SK-N-SH treated with all-trans-retinoic acid at 6 μM for 48 hours (cell line): ENCODE results near the gene HINT3.
A peak's percentile ranks its signal among the peaks of the same experiment; 100 is the strongest.

Experiments
- ATAC-seq: fragments of 200-7000 bp; cut with Tn5 transposase; 3 replicates; pipeline ENCODE4 v1.9.1; 2020; ENCODE audit warnings: mild to moderate bottlenecking, moderate library complexity
- CSDC2 ChIP-seq: fragments of 250-450 bp; sonication (Bioruptor Pico); IDR thresholded peaks from 2 replicates; pipeline ENCODE4 v1.5.0; 2020; ENCODE audit warnings: mild to moderate bottlenecking, moderate library complexity
- CSRNP3 ChIP-seq: fragments of 250-450 bp; sonication (Bioruptor Pico); IDR thresholded peaks from 2 replicates; pipeline ENCODE4 v1.5.1; 2021; ENCODE audit warnings: mild to moderate bottlenecking, moderate library complexity
- ESRRG ChIP-seq: fragments of 250-450 bp; sonication (Bioruptor Pico); IDR thresholded peaks from 2 replicates; pipeline ENCODE4 v1.6.1; 2021; ENCODE audit warnings: mild to moderate bottlenecking
- GLIS3 ChIP-seq: fragments of 250-450 bp; sonication (Bioruptor Pico); IDR thresholded peaks from 2 replicates; pipeline ENCODE4 v1.5.0; 2020; ENCODE audit warnings: mild to moderate bottlenecking, moderate library complexity
- ISL1 ChIP-seq: fragments of 250-450 bp; sonication (Bioruptor Pico); IDR thresholded peaks from 2 replicates; pipeline ENCODE4 v2.1.2; 2022; ENCODE audit warnings: mild to moderate bottlenecking, moderate library complexity
- OSR1 ChIP-seq: fragments of 250-450 bp; sonication (Bioruptor Pico); IDR thresholded peaks from 2 replicates; pipeline ENCODE4 v1.8.0; 2022; ENCODE audit warnings: moderate library complexity, mild to moderate bottlenecking, inconsistent platforms
- POU6F1 ChIP-seq: fragments of 250-450 bp; sonication (Bioruptor Pico); IDR thresholded peaks from 2 replicates; pipeline ENCODE4 v1.8.0; 2021; ENCODE audit warnings: low read depth, mild to moderate bottlenecking, moderate library complexity, borderline replicate concordance
- PPARA ChIP-seq: fragments of 250-450 bp; sonication (Bioruptor Pico); IDR thresholded peaks from 2 replicates; pipeline ENCODE4 v1.5.0; 2020; ENCODE audit warnings: mild to moderate bottlenecking, borderline replicate concordance
- TCF4 ChIP-seq: fragments of 250-450 bp; sonication (Bioruptor Pico); IDR thresholded peaks from 2 replicates; pipeline ENCODE4 v1.8.0; 2021; ENCODE audit warnings: mild to moderate bottlenecking, moderate library complexity, borderline replicate concordance
- TOX ChIP-seq: fragments of 250-450 bp; sonication (Bioruptor Pico); IDR thresholded peaks from 2 replicates; pipeline ENCODE4 v1.8.0; 2021; ENCODE audit warnings: mild to moderate bottlenecking, moderate library complexity, borderline replicate concordance
- ZC3H10 ChIP-seq: fragments of 250-450 bp; sonication (Bioruptor Pico); IDR thresholded peaks from 2 replicates; pipeline ENCODE4 v1.5.1; 2021; ENCODE audit warnings: mild to moderate bottlenecking, moderate library complexity
- ZNF565 ChIP-seq: fragments of 450-650 bp; formaldehyde crosslinking; conservative IDR thresholded peaks from 2 replicates; pipeline ENCODE4 v1.5.0; 2020; ENCODE audit warnings: low read depth, mild to moderate bottlenecking, moderate library complexity
- ZNF70 ChIP-seq: fragments of 450-650 bp; formaldehyde crosslinking; IDR thresholded peaks from 2 replicates; pipeline ENCODE4 v1.5.0; 2020; ENCODE audit warnings: mild to moderate bottlenecking, moderate library complexity
- TF ChIP-seq, protein P1 (sequence below): fragments of 250-450 bp; sonication (Bioruptor Pico); IDR thresholded peaks from 2 replicates; pipeline ENCODE4 v1.8.0; 2020; ENCODE audit warnings: mild to moderate bottlenecking, moderate library complexity, borderline replicate concordance
- TF ChIP-seq, protein P2 (sequence below): fragments of 250-450 bp; sonication (Bioruptor Pico); IDR thresholded peaks from 2 replicates; pipeline ENCODE4 v1.5.0; 2020; ENCODE audit warnings: mild to moderate bottlenecking, moderate library complexity
- TF ChIP-seq, protein P3 (sequence below): fragments of 250-450 bp; sonication (Bioruptor Pico); IDR thresholded peaks from 2 replicates; pipeline ENCODE4 v1.5.1; 2020; ENCODE audit warnings: low read depth, mild to moderate bottlenecking, moderate library complexity

The HINT3 gene

GRCh38 chr6:125926711-125927110 lies 29.9 kb upstream of the HINT3 start:
- peak; percentile 40; the same call in 2 of the 3 replicates for ATAC-seq
- no peak for TF ChIP-seq PPARA (CRISPR knock-in tag)
- TF ChIP-seq ISL1 (CRISPR knock-in tag): peak; percentile 75
- no peak for TF ChIP-seq GLIS3 (CRISPR knock-in tag)
- TF ChIP-seq CSDC2 (CRISPR knock-in tag): no peak
- TF ChIP-seq ESRRG: no peak
- no peak for TF ChIP-seq POU6F1 (CRISPR knock-in tag)
- TF ChIP-seq CSRNP3 (CRISPR knock-in tag): no peak
- TF ChIP-seq, protein P1, sequence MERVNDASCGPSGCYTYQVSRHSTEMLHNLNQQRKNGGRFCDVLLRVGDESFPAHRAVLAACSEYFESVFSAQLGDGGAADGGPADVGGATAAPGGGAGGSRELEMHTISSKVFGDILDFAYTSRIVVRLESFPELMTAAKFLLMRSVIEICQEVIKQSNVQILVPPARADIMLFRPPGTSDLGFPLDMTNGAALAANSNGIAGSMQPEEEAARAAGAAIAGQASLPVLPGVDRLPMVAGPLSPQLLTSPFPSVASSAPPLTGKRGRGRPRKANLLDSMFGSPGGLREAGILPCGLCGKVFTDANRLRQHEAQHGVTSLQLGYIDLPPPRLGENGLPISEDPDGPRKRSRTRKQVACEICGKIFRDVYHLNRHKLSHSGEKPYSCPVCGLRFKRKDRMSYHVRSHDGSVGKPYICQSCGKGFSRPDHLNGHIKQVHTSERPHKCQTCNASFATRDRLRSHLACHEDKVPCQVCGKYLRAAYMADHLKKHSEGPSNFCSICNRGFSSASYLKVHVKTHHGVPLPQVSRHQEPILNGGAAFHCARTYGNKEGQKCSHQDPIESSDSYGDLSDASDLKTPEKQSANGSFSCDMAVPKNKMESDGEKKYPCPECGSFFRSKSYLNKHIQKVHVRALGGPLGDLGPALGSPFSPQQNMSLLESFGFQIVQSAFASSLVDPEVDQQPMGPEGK (CRISPR knock-in tag): no peak
- no peak for TF ChIP-seq ZC3H10 (CRISPR knock-in tag)
- TF ChIP-seq, all 23 proteins: peak for 1

- no peak for ATAC-seq
- no peak for TF ChIP-seq ZNF70
- no peak for TF ChIP-seq POU6F1 (CRISPR knock-in tag)
- no peak for TF ChIP-seq OSR1 (CRISPR knock-in tag)
- TF ChIP-seq ZC3H10 (CRISPR knock-in tag): no peak
- TF ChIP-seq ISL1 (CRISPR knock-in tag): no peak
- TF ChIP-seq, protein P2, sequence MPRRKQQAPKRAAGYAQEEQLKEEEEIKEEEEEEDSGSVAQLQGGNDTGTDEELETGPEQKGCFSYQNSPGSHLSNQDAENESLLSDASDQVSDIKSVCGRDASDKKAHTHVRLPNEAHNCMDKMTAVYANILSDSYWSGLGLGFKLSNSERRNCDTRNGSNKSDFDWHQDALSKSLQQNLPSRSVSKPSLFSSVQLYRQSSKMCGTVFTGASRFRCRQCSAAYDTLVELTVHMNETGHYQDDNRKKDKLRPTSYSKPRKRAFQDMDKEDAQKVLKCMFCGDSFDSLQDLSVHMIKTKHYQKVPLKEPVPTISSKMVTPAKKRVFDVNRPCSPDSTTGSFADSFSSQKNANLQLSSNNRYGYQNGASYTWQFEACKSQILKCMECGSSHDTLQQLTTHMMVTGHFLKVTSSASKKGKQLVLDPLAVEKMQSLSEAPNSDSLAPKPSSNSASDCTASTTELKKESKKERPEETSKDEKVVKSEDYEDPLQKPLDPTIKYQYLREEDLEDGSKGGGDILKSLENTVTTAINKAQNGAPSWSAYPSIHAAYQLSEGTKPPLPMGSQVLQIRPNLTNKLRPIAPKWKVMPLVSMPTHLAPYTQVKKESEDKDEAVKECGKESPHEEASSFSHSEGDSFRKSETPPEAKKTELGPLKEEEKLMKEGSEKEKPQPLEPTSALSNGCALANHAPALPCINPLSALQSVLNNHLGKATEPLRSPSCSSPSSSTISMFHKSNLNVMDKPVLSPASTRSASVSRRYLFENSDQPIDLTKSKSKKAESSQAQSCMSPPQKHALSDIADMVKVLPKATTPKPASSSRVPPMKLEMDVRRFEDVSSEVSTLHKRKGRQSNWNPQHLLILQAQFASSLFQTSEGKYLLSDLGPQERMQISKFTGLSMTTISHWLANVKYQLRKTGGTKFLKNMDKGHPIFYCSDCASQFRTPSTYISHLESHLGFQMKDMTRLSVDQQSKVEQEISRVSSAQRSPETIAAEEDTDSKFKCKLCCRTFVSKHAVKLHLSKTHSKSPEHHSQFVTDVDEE (CRISPR knock-in tag): no peak
- no peak for TF ChIP-seq CSDC2 (CRISPR knock-in tag)
- no peak for TF ChIP-seq TOX (CRISPR knock-in tag)
- no peak for TF ChIP-seq TCF4 (CRISPR knock-in tag)
- TF ChIP-seq, protein P3, sequence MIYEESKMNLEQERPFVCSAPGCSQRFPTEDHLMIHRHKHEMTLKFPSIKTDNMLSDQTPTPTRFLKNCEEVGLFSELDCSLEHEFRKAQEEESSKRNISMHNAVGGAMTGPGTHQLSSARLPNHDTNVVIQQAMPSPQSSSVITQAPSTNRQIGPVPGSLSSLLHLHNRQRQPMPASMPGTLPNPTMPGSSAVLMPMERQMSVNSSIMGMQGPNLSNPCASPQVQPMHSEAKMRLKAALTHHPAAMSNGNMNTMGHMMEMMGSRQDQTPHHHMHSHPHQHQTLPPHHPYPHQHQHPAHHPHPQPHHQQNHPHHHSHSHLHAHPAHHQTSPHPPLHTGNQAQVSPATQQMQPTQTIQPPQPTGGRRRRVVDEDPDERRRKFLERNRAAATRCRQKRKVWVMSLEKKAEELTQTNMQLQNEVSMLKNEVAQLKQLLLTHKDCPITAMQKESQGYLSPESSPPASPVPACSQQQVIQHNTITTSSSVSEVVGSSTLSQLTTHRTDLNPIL (CRISPR knock-in tag): no peak
These were observed 28.8 kb upstream of the HINT3 start for GRCh38 chr6:125927761-125928160.

GRCh38 chr6:125930765-125931418 lies 25.7 kb upstream of the HINT3 start:
- TF ChIP-seq ZNF565 (CRISPR knock-in tag): no peak
- no peak for ATAC-seq
